Left lung (tissue), 10 donors: Measurements from ENCODE around the gene LHFPL3. TPM values are rescaled to one million over a fixed set of nuclear protein-coding genes. Genes with fewer than 3 reads are reported as not detected.

Experiments used
- ATAC-seq: fragments of 200-7000 bp; cut with Tn5 transposase; one replicate; pipeline ENCODE4 v1.9.1; 2020; ENCODE audit warnings: moderate library complexity
- DNase-seq, 4 donors: peaks; one replicate each; pipeline ENCODE4 v3.0.0-alpha.2; 2013 to 2020
- H3K27ac ChIP-seq, 2 donors: fragments of 200-600 bp; sonication (generic) in 1 of 2; one replicate each; pipeline versions ENCODE4 v1.5.0 to v1.8.0; 2020 to 2021
- H3K27me3 ChIP-seq, 2 donors: fragments of 200-600 bp; sonication (generic) in 1 of 2; one replicate each; pipeline versions ENCODE4 v1.5.0 to v1.8.0; 2020 to 2021
- H3K36me3 ChIP-seq, 2 donors: fragments of 200-600 bp; sonication (generic) in 1 of 2; one replicate each; pipeline versions ENCODE4 v1.5.0 to v1.8.0; 2020 to 2021
- H3K4me1 ChIP-seq, 2 donors: fragments of 200-600 bp; one replicate each; pipeline ENCODE4 v1.8.0; 2021
- H3K4me3 ChIP-seq, 2 donors: fragments of 200-600 bp; sonication (generic) in 1 of 2; one replicate each; pipeline versions ENCODE4 v1.5.0 to v1.8.0; 2020 to 2021; ENCODE audit warnings: mild to moderate bottlenecking in 1 of 2
- H3K9me3 ChIP-seq, 2 donors: fragments of 200-600 bp; sonication (generic) in 1 of 2; one replicate each; pipeline versions ENCODE4 v1.5.0 to v1.8.0; 2020 to 2021
- CTCF ChIP-seq, 2 donors: fragments of 200-600 bp; sonication (generic) in 1 of 2; IDR thresholded peaks; one replicate each; pipeline versions ENCODE4 v1.5.0 to v1.8.0; 2021; ENCODE audit warnings: antibody characterized with exemption in 2 of 2
- intact Hi-C, 2 donors: fragments of 100-400 bp; cut with DNase I; formaldehyde crosslinking; loops; one replicate each; pipeline versions ENCODE4 v1.11.2 to v1.14.2; 2022
- polyA plus RNA-seq, 6 donors: library from polyadenylated mRNA; unstranded; fragments of 120-200 nt; gene quantifications; one replicate each; pipeline ENCODE4 v1.2.1, GENCODE V29; 2013; ENCODE audit not compliant: insufficient read length in 6 of 6
- total RNA-seq, 2 donors: library from RNA; stranded (reverse); fragmentation: NEBNext Ultra II Directional; extraction: Animal tissue kit (Norgen Biotek cat#: 25700); gene quantifications; one replicate each; pipeline ENCODE4 v1.2.1, GENCODE V29; 2021
- donor health status: DM: no; HTN: yes; CAD: no.
- donor health status: DM: no; HTN: no; CAD: no.

LHFPL3 gene
- total and polyA plus RNA-seq, 8 donors: 1.0 to 3.7 (median 2.5) TPM; not detected in 2

- Histone ChIP-seq H3K4me1 (no peaks in the 10 kb centered on the region), H3K36me3 (no peaks in the 10 kb centered on the region), H3K27ac (no peak overlapping the region), H3K27me3 (no peaks in the 10 kb centered on the region), H3K9me3 (no peaks in the 10 kb centered on the region), H3K4me3 (no peak overlapping the region)
- intact Hi-C loops: no loop called here
- ATAC-seq (no peak), DNase-seq (no peak)
- TF ChIP-seq CTCF (IDR thresholded peaks at IDR 0.05): no peak
Measured at GRCh38 chr7:104509874-104510273, 181.5 kb downstream of the LHFPL3 start.

GRCh38 chr7:104524853-104525252 is 196.4 kb downstream of the LHFPL3 start:
- no peak for TF ChIP-seq CTCF (IDR thresholded peaks at IDR 0.05)
- Histone ChIP-seq H3K36me3 (no peaks in the 10 kb centered on the region), H3K27me3 (no peaks in the 10 kb centered on the region), H3K9me3 (no peaks in the 10 kb centered on the region), H3K4me1 (no peaks in the 10 kb centered on the region), H3K27ac (no peak overlapping the region), H3K4me3 (no peak overlapping the region)
- ATAC-seq: no peak
- intact Hi-C loops: no loop called here
- DNase-seq: no peak

- DNase-seq: no peak
- no peak overlapping the region for H3K4me3 ChIP-seq
- no peaks in the 10 kb centered on the region for H3K4me1 ChIP-seq
- no peak for ATAC-seq
- H3K9me3 ChIP-seq: no peaks in the 10 kb centered on the region
- intact Hi-C loops: no loop called here
- H3K27ac ChIP-seq: no peak overlapping the region
- H3K27me3 ChIP-seq: no peaks in the 10 kb centered on the region
- TF ChIP-seq CTCF (IDR thresholded peaks at IDR 0.05): no peak
- no peaks in the 10 kb centered on the region for H3K36me3 ChIP-seq
Measured at GRCh38 chr7:104528142-104528541, 199.7 kb downstream of the LHFPL3 start.

- no peak for DNase-seq
- no peak for ATAC-seq
- no peak overlapping the region for H3K27ac ChIP-seq
- no peak overlapping the region for H3K4me3 ChIP-seq
- no peaks in the 10 kb centered on the region for H3K9me3 ChIP-seq
- no peaks in the 10 kb centered on the region for H3K4me1 ChIP-seq
- intact Hi-C loops: no loop called here
- H3K36me3 ChIP-seq: no peaks in the 10 kb centered on the region
- TF ChIP-seq CTCF (IDR thresholded peaks at IDR 0.05): no peak
- H3K27me3 ChIP-seq: no peaks in the 10 kb centered on the region
Measured at GRCh38 chr7:104529567-104529966, 201.2 kb downstream of the LHFPL3 start.

GRCh38 chr7:104530251-104530650 is 201.8 kb downstream of the LHFPL3 start:
- intact Hi-C loops: no loop called here
- no peak for DNase-seq
- Histone ChIP-seq H3K9me3 (no peaks in the 10 kb centered on the region), H3K27me3 (no peaks in the 10 kb centered on the region), H3K27ac (no peak overlapping the region), H3K4me1 (no peaks in the 10 kb centered on the region), H3K4me3 (no peak overlapping the region), H3K36me3 (no peaks in the 10 kb centered on the region)
- TF ChIP-seq CTCF (IDR thresholded peaks at IDR 0.05): no peak
- no peak for ATAC-seq
